ENCODE measurements around the gene ENOX1. TPM values are rescaled to one million over a fixed set of nuclear protein-coding genes. Genes with fewer than 3 reads are reported as not detected.

ENOX1 gene
- total RNA-seq, 1 donor from 2014 or later: 1.1 TPM

GRCh38 chr13:43482026-43482425, 304.7 kb downstream of the ENOX1 start:
- no peak overlapping the region for H3K27ac ChIP-seq
- no peak overlapping the region for H3K9ac ChIP-seq
- no peaks in the 10 kb centered on the region for H3F3A ChIP-seq (ENCODE audit: low read depth)
- no peak overlapping the region for H2AFZ ChIP-seq (replicated peaks)
- H3K4me1 ChIP-seq: no peaks in the 10 kb centered on the region
- no peak overlapping the region for H3K4me2 ChIP-seq
- H3K36me3 ChIP-seq: no peaks in the 10 kb centered on the region
- H4K20me1 ChIP-seq (ENCODE audit: low read depth): no peaks in the 10 kb centered on the region
- no peaks in the 10 kb centered on the region for H3K9me3 ChIP-seq (ENCODE audit: low read depth)
- H3K4me3 ChIP-seq: no peak overlapping the region
- no peaks in the 10 kb centered on the region for H3K27me3 ChIP-seq
- Mint-ChIP-seq H3K9me3 (no peaks in the 10 kb centered on the region), H3K4me3 (no peak overlapping the region), H3K36me3 (no peaks in the 10 kb centered on the region), H3K4me1 (peaks cover 3% of the 10 kb centered on the region), H3K27ac (no peak overlapping the region), H3K27me3 (ENCODE audit: insufficient read depth, low read depth) (peaks cover 2% of the 10 kb centered on the region)
- TF ChIP-seq EZH2phosphoT487 (IDR thresholded peaks at IDR 0.05) (no peak), CTCF (IDR thresholded peaks at IDR 0.05) (no peak), EZH2 (IDR thresholded peaks at IDR 0.05) (no peak)
- H3K79me2 ChIP-seq (ENCODE audit: low read depth): no peaks in the 10 kb centered on the region
- DNase-seq (ENCODE audit: low spot score): no peak

DNA sequence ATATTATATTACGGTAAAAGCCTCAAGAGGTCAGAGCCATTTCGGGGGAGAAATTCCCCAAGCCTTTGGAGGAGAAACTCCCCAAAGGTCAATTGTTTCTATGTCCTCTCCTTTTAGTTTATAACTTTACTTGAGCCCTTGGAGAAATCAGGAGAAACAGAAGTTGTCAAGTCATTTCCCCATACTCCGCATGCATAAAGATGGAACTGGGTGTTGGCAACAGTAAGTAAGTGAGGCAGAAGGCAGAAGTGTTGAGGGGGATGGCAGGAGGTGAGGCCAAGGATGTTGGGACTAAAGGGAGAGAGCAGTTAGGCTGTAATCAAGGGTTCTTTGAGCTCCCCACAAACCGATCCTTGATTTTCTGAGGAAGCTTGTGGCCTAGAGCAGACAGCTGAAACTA, 307.9 kb downstream of the ENOX1 start:
- Mint-ChIP-seq H3K4me1 (peaks cover 3% of the 10 kb centered on the region), H3K4me3 (no peak overlapping the region), H3K9me3 (no peaks in the 10 kb centered on the region), H3K36me3 (no peaks in the 10 kb centered on the region), H3K27ac (no peak overlapping the region), H3K27me3 (ENCODE audit: insufficient read depth, low read depth) (no peaks in the 10 kb centered on the region)
- Histone ChIP-seq H3K36me3 (no peaks in the 10 kb centered on the region), H2AFZ (replicated peaks) (no peak overlapping the region), H3K27ac (no peak overlapping the region), H3K4me2 (no peak overlapping the region), H3K4me1 (no peaks in the 10 kb centered on the region), H3K4me3 (no peak overlapping the region), H3K9me3 (ENCODE audit: low read depth) (no peaks in the 10 kb centered on the region), H3F3A (ENCODE audit: low read depth) (no peaks in the 10 kb centered on the region), H4K20me1 (ENCODE audit: low read depth) (no peaks in the 10 kb centered on the region), H3K27me3 (no peaks in the 10 kb centered on the region), H3K9ac (no peak overlapping the region), H3K79me2 (ENCODE audit: low read depth) (no peaks in the 10 kb centered on the region)
- no peak for DNase-seq (ENCODE audit: low spot score)
- TF ChIP-seq CTCF (IDR thresholded peaks at IDR 0.05) (no peak), EZH2 (IDR thresholded peaks at IDR 0.05) (no peak), EZH2phosphoT487 (IDR thresholded peaks at IDR 0.05) (no peak)

DNA sequence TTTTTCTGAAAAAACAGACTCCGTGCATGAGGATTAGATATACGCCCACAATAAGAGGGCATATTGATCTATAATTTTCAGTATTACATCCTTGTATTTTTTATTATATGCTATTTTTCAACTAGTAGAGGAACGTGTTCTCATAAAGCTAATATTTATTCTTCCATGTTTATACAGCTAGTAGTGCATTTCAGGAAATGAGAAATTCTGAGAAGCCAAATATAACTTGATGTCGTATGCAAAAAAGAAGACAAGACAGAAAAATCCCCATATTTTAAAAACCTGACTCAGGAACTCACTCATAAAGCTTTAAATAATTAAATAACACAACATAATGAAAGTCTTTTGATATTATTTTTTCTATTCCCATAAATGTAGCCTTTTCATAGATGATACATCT, 308.6 kb downstream of the ENOX1 start:
- H3K79me2 ChIP-seq (ENCODE audit: low read depth): no peaks in the 10 kb centered on the region
- H3K4me1 Mint-ChIP-seq: peaks cover 3% of the 10 kb centered on the region
- no peak overlapping the region for H2AFZ ChIP-seq (replicated peaks)
- H4K20me1 ChIP-seq (ENCODE audit: low read depth): no peaks in the 10 kb centered on the region
- DNase-seq (ENCODE audit: low spot score): no peak
- H3K9me3 Mint-ChIP-seq: no peaks in the 10 kb centered on the region
- no peak overlapping the region for H3K4me2 ChIP-seq
- no peaks in the 10 kb centered on the region for H3K27me3 Mint-ChIP-seq (ENCODE audit: insufficient read depth, low read depth)
- H3K4me3 ChIP-seq: no peak overlapping the region
- no peak overlapping the region for H3K27ac Mint-ChIP-seq
- H3K4me1 ChIP-seq: no peaks in the 10 kb centered on the region
- H3K9ac ChIP-seq: no peak overlapping the region
- no peaks in the 10 kb centered on the region for H3K36me3 ChIP-seq
- no peak for TF ChIP-seq EZH2 (IDR thresholded peaks at IDR 0.05)
- TF ChIP-seq EZH2phosphoT487 (IDR thresholded peaks at IDR 0.05): no peak
- TF ChIP-seq CTCF (IDR thresholded peaks at IDR 0.05): no peak
- H3K27me3 ChIP-seq: no peaks in the 10 kb centered on the region
- no peak overlapping the region for H3K4me3 Mint-ChIP-seq
- no peaks in the 10 kb centered on the region for H3K36me3 Mint-ChIP-seq
- H3F3A ChIP-seq (ENCODE audit: low read depth): no peaks in the 10 kb centered on the region
- H3K9me3 ChIP-seq (ENCODE audit: low read depth): no peaks in the 10 kb centered on the region
- no peak overlapping the region for H3K27ac ChIP-seq
